Stimulated activated CD8-positive, alpha-beta memory T cell treated with anti-CD3 and anti-CD28 coated beads, Interleukin-15, amount 100 ng/mL, for 48 hours (primary cell): ENCODE data around the gene FAM241B.

Source experiments
- DNase-seq, 2 donors: peaks; one replicate each; pipeline ENCODE4 v3.0.0-alpha.2; 2020; ENCODE audit warnings: low read depth in 2 of 2

Gene FAM241B

GRCh38 chr10:69629897-69630650 is at the start of gene FAM241B:
Gene FAM241B, plus strand, starts transcription at chr10:69630247. Its CDS starts 1,497 bp downstream, at chr10:69631744.
- peak; percentile 62 to 65 for DNase-seq

GRCh38 chr10:69580435-69580834 is 49.6 kb upstream of the FAM241B start:
- DNase-seq, result no peak

- no peak for DNase-seq
Measured at GRCh38 chr10:69583106-69583505, 46.9 kb upstream of the FAM241B start.

- DNase-seq, result no peak
Measured at GRCh38 chr10:69584624-69585023, 45.4 kb upstream of the FAM241B start.

- DNase-seq, result no peak
Measured at GRCh38 chr10:69588358-69588757, 41.7 kb upstream of the FAM241B start.

GRCh38 chr10:69600761-69601330 is 29.2 kb upstream of the FAM241B start:
- DNase-seq, result no peak

GRCh38 chr10:69609077-69609476 is 21.0 kb upstream of the FAM241B start:
- no peak for DNase-seq

- no peak for DNase-seq
Measured at GRCh38 chr10:69612760-69613159, 17.3 kb upstream of the FAM241B start.

- no peak for DNase-seq
Measured at GRCh38 chr10:69614130-69614529, 15.9 kb upstream of the FAM241B start.

GRCh38 chr10:69616358-69616757 is 13.7 kb upstream of the FAM241B start:
- no peak for DNase-seq

GRCh38 chr10:69618746-69619145 is 11.3 kb upstream of the FAM241B start:
- no peak for DNase-seq

- DNase-seq, result no peak
Measured at GRCh38 chr10:69619626-69620025, 10.4 kb upstream of the FAM241B start.

GRCh38 chr10:69620625-69621024 is 9.4 kb upstream of the FAM241B start:
- DNase-seq, result no peak

GRCh38 chr10:69624245-69624786 is 5.7 kb upstream of the FAM241B start:
- no peak for DNase-seq

- no peak for DNase-seq
Measured at GRCh38 chr10:69626826-69627225, 3.2 kb upstream of the FAM241B start.

- DNase-seq, result no peak
Measured at GRCh38 chr10:69628891-69629290, 1.2 kb upstream of the FAM241B start.

GRCh38 chr10:69629519-69629896 is 539 bp upstream of the FAM241B start:
- no peak for DNase-seq

- DNase-seq, result no peak
Measured at GRCh38 chr10:69630651-69631400, 779 bp downstream of the FAM241B start.

GRCh38 chr10:69631566-69631965 is 1.5 kb downstream of the FAM241B start:
- DNase-seq, result no peak

GRCh38 chr10:69632516-69633199 is 2.6 kb downstream of the FAM241B start:
- DNase-seq, result no peak

GRCh38 chr10:69633673-69634635 is 3.9 kb downstream of the FAM241B start:
- DNase-seq, result no peak
